ENCODE results near the gene EDN3.

EDN3 gene

GRCh38 chr20:59371431-59371830 lies 71.0 kb downstream of the EDN3 start:
- TF ChIP-seq ZC3H10 (CRISPR knock-in tag; IDR thresholded peaks at IDR 0.05) = no peak
- ATAC-seq = no peak

DNA sequence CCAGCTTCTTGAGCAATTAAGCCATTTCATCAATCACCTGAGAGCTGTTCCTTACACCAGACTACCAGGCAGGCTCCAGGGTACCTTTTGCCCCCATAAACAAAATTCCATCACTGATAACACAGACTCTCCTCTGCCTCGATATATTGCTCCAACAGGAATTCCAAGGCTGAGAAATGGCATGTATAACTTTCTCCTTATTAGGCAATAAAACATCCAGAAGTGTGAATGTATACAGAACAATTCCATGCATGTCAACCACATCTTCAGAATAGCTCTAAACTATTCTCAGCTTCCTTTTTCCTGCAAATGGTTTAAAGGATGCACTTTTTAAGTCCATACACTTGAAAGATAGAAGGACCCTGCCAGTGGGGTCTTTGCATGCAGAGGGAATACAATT lies 73.8 kb downstream of the EDN3 start:
- ATAC-seq = no peak
- TF ChIP-seq ZNF8 (CRISPR knock-in tag; IDR thresholded peaks at IDR 0.05) (no peak), ESRRG (CRISPR knock-in tag; IDR thresholded peaks at IDR 0.05) (no peak), GLIS3 (CRISPR knock-in tag; IDR thresholded peaks at IDR 0.05) (no peak), TOX (CRISPR knock-in tag; IDR thresholded peaks at IDR 0.05; ENCODE audit: borderline replicate concordance) (no peak), OSR1 (CRISPR knock-in tag; IDR thresholded peaks at IDR 0.05) (no peak)
- TF ChIP-seq, protein P1, sequence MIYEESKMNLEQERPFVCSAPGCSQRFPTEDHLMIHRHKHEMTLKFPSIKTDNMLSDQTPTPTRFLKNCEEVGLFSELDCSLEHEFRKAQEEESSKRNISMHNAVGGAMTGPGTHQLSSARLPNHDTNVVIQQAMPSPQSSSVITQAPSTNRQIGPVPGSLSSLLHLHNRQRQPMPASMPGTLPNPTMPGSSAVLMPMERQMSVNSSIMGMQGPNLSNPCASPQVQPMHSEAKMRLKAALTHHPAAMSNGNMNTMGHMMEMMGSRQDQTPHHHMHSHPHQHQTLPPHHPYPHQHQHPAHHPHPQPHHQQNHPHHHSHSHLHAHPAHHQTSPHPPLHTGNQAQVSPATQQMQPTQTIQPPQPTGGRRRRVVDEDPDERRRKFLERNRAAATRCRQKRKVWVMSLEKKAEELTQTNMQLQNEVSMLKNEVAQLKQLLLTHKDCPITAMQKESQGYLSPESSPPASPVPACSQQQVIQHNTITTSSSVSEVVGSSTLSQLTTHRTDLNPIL (CRISPR knock-in tag; IDR thresholded peaks at IDR 0.05; ENCODE audit: low read depth) = no peak

GRCh38 chr20:59375541-59375940 lies 75.1 kb downstream of the EDN3 start:
- ATAC-seq = no peak
- TF ChIP-seq RARB (CRISPR knock-in tag; IDR thresholded peaks at IDR 0.05) (no peak), OSR1 (CRISPR knock-in tag; IDR thresholded peaks at IDR 0.05) (no peak), ARNTL (CRISPR knock-in tag; IDR thresholded peaks at IDR 0.05; ENCODE audit: borderline replicate concordance, low read depth) (no peak), ZNF565 (CRISPR knock-in tag; conservative IDR thresholded peaks at IDR 0.05; ENCODE audit: low read depth) (no peak), GLIS3 (CRISPR knock-in tag; IDR thresholded peaks at IDR 0.05) (no peak), PPARA (CRISPR knock-in tag; IDR thresholded peaks at IDR 0.05; ENCODE audit: borderline replicate concordance) (no peak), ZC3H10 (CRISPR knock-in tag; IDR thresholded peaks at IDR 0.05) (no peak), BACH2 (CRISPR knock-in tag; IDR thresholded peaks at IDR 0.05; ENCODE audit: borderline replicate concordance) (no peak), SNAI2 (CRISPR knock-in tag; IDR thresholded peaks at IDR 0.05) (no peak), CSDC2 (CRISPR knock-in tag; IDR thresholded peaks at IDR 0.05) (no peak), ISL1 (CRISPR knock-in tag; IDR thresholded peaks at IDR 0.05) (no peak), TOX (CRISPR knock-in tag; IDR thresholded peaks at IDR 0.05; ENCODE audit: borderline replicate concordance) (no peak), ZNF70 (CRISPR knock-in tag; IDR thresholded peaks at IDR 0.05) (no peak)

Data from SK-N-SH treated with all-trans-retinoic acid at 6 μM for 48 hours (cell line).